Prostate gland (tissue), 2 donors: ENCODE data around the gene ASB13.

Experiments used
- POLR2A ChIP-seq: fragments of 450-650 bp; IDR thresholded peaks from one replicate; pipeline ENCODE4 v1.6.1; 2016; ENCODE audit warnings: antibody characterized with exemption, mild to moderate bottlenecking
- TF ChIP-seq, protein P1 (sequence below), 4 experiments: fragments of 200-600 bp in 2 of 4; fragments of 450-650 bp in 2 of 4; sonication (generic) in 2 of 4; IDR thresholded peaks; 1 replicate in 3 of 4; 2 replicates in 1 of 4; pipeline ENCODE4 v1.5.1; 2016 to 2019; ENCODE audit warnings: antibody characterized with exemption in 4 of 4, mild to moderate bottlenecking in 2 of 4, moderate library complexity in 2 of 4

DNA sequence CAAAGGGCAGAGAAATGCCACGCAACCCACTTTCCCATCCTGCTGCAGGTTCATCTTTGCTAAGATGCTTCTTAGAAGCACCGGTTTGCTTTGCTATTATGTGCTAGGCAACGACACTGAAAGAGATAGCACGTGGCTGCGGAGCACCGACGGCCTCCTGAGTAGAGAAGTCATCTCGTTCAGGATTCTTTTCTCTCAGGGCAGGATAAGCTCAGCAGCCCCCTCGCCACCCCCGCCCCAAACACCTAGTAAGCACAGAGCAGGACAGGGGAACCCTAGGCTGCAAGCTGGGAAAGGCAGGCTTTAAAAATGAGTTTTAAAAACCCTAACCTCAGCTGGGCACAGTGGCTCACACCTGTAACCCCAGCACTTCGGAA lies 15.0 kb downstream of the ASB13 start:
- TF ChIP-seq, protein P1, sequence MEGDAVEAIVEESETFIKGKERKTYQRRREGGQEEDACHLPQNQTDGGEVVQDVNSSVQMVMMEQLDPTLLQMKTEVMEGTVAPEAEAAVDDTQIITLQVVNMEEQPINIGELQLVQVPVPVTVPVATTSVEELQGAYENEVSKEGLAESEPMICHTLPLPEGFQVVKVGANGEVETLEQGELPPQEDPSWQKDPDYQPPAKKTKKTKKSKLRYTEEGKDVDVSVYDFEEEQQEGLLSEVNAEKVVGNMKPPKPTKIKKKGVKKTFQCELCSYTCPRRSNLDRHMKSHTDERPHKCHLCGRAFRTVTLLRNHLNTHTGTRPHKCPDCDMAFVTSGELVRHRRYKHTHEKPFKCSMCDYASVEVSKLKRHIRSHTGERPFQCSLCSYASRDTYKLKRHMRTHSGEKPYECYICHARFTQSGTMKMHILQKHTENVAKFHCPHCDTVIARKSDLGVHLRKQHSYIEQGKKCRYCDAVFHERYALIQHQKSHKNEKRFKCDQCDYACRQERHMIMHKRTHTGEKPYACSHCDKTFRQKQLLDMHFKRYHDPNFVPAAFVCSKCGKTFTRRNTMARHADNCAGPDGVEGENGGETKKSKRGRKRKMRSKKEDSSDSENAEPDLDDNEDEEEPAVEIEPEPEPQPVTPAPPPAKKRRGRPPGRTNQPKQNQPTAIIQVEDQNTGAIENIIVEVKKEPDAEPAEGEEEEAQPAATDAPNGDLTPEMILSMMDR (IDR thresholded peaks at IDR 0.05): no peak
- no peak for TF ChIP-seq POLR2A
